Left lobe of liver (tissue), 2 donors: ENCODE measurements around the gene BUD13. TPM values are rescaled to one million over a fixed set of nuclear protein-coding genes. Genes with fewer than 3 reads are reported as not detected.

Experiments used
- ATAC-seq: fragments of 200-7000 bp; cut with Tn5 transposase; one replicate; pipeline ENCODE4 v1.9.1; 2020; ENCODE audit warnings: mild to moderate bottlenecking, moderate library complexity
- DNase-seq: peaks from one replicate; pipeline ENCODE4 v3.0.0-alpha.2; 2020; ENCODE audit warnings: low spot score
- total RNA-seq: library from RNA; stranded (reverse); gene quantifications from one replicate; pipeline ENCODE4 v1.2.1, GENCODE V29; 2021
- donor health status: DM: no; HTN: no; CAD: no; lungs with moderate emphysema.
- donor health status: DM: no; HTN: yes; CAD: no.

BUD13 gene
- total RNA-seq, 1 donor from 2014 or later = 4.7 TPM

- DNase-seq (no peak), ATAC-seq (no peak)
Measured at GRCh38 chr11:116723511-116723910, 49.3 kb downstream of the BUD13 start.

DNA sequence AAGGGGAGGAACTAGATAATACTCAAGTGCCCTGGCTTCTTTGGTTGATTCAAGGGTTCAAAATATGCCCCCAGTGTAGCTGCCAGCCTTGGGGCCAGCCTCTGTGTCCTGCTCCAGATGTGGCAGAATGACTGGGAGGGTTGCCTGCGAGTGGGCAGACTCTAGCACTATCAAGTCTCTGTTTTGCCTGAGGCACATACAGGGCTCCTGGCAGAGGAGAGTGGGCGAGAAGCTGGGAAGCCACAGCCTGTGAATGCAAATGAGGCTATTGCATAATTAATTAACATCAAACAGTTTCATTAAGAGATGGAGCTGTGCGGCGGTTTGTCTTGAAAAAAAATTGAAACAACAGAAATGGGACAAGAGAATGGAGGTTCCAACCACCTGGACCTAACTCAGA lies 50.8 kb downstream of the BUD13 start:
- DNase-seq (no peak), ATAC-seq (no peak)

GRCh38 chr11:116720895-116721294 lies 51.9 kb downstream of the BUD13 start:
- DNase-seq (no peak), ATAC-seq (no peak)

- ATAC-seq (no peak), DNase-seq (no peak)
Measured at GRCh38 chr11:116718955-116719501, 53.8 kb downstream of the BUD13 start.

DNA sequence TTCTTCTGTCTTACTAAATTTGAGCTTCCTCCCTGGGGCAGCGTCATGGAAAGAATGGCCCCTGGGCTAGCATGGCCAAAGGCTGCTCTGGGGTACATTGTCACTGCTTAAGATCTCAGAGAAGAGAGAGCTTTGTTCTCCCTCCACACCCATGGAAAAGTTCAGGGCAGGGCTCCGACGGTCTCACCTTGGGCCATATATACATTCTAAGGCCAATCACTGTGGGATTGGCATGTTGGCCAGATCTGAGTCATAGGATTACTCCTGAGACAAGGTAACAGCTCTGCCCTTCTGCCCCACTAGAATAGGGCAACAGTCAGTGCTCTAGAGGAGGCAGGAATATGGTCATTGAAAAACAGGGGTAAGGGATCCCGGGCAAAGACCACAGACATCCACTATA lies 56.2 kb downstream of the BUD13 start:
- no peak for ATAC-seq

GRCh38 chr11:116715383-116715782 lies 57.4 kb downstream of the BUD13 start:
- no peak for DNase-seq

More for the DNA sequence above, 56.2 kb downstream of the BUD13 start:
- no peak for DNase-seq

GRCh38 chr11:116714902-116715301 lies 57.9 kb downstream of the BUD13 start:
- ATAC-seq (no peak), DNase-seq (no peak)

More at GRCh38 chr11:116715383-116715782, 57.4 kb downstream of the BUD13 start:
- ATAC-seq = no peak

DNA sequence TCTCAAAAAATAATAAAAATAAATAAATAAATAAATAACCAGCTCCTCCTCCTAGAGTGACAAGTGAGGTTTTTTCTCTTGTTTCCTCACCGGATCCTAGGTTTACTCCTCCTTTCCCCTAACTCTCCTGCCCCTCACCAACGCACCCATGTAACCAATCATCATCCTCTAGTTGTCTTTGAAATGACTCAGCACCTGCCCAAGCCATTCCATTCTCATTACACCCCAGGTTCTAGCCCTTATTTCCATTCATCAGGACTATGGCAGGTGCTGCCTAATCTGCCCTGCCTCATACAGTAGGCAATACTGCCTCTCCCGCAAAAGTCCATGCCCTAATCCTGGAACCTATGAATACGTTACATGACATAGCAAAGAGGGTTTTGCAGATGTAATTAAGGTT lies 60.4 kb downstream of the BUD13 start:
- no peak for DNase-seq
- no peak for ATAC-seq

- DNase-seq (no peak), ATAC-seq (no peak)
Measured at GRCh38 chr11:116710762-116711161, 62.0 kb downstream of the BUD13 start.

- ATAC-seq = no peak
- no peak for DNase-seq
Measured at GRCh38 chr11:116710001-116710674, 62.6 kb downstream of the BUD13 start.

DNA sequence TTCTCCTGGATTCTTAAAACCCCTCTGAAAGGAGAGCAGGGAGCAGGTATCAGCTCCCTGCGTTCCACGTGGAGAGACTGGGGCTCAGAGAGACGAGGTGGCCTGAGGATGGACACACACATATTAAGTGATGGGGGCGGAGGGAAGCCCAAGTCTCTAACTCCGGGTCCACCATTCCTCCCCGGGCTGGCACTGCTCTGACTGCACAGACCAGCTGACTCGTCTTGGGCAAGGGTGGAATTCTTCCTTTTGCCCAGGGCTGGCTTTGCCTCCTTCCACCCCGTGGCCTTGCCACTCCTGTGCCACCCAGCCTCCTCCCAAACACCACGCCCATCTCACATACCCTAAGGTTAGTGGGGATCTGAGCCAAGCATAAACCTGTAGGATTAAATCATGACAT lies 65.0 kb downstream of the BUD13 start:
- DNase-seq = no peak
- peak; percentile 21 for ATAC-seq

- no peak for DNase-seq
Measured at GRCh38 chr11:116707161-116707629, 65.6 kb downstream of the BUD13 start.

DNA sequence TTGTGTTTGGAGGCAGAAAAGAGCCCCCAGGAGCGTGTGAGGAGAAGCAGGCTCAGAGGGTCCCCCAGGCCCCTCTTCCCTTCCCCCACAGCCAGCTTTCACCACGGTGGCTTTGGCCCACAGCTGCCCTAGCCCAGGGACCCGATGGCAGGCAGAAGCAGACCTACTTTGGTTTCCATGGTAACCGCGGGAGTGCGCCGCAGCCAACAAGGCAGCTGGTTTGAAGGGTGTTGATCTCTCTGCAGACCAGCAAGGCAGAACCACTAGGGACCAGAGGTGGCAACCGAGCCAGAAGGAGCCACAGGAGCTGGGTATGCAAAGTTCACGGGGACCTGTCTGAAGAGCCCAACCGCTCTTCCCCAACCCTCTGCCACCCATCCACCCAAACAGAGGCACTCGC lies 69.4 kb downstream of the BUD13 start:
- no peak for DNase-seq
- no peak for ATAC-seq

More at GRCh38 chr11:116707161-116707629, 65.6 kb downstream of the BUD13 start:
- ATAC-seq = peak; percentile 76

- no peak for ATAC-seq
- no peak for DNase-seq
Measured at GRCh38 chr11:116702772-116703385, 69.9 kb downstream of the BUD13 start.

GRCh38 chr11:116701876-116702275 lies 70.9 kb downstream of the BUD13 start:
- ATAC-seq (no peak), DNase-seq (no peak)

DNA sequence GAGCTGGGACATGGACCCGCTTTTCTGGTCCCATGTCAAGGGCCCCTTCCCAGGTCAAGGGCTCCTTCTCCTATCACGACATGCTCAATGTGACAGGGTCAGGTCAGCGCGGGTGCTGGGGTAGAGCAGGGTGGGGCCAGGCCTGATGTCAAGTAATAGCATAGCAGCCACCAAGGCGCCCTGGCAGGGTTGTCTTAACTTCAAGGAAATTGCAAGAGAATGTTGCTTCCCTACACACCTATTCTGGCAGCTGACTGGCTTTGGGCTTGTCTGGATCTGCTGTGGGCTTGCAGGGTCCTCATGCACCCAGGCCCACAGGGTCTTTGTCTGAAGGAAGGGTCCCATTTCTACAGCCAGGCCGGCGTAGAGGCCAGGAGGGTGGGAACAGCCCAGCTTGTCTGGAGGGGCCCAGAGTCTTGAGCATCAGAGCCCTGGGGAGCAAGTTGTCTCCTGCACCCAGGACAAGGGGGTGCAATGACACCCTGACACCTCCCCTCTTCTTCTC lies 71.4 kb downstream of the BUD13 start:
- ATAC-seq = no peak
- DNase-seq = no peak

DNA sequence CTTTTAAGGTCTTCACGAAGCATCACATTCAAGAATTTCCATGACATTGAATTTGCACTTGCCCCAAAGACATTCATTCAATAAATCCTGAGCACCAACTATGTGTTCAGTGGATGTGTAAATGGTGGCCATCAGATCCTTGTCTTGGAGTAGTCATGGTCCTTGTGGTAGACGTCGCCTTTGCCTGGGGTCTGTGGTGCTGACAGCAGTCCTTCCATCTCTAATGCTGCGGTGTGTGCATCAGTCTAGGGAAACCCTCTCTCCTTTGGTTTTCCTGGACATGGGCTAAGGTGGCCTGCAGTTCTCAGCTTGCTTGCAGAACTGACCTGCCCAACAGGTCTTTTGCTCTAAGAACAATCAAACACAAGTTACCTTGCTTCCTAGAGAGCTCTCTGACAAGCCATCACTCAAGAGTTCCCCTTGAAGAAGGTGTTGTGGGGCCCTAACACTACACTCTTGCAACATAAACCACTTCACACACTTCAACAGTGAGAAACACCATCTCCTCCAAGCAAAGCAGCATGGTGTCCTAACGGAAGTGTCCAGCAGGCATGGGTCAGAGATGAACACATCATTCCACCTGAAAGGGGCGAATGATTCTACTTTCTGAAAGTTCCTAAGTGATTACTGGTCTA lies 72.1 kb downstream of the BUD13 start:
- DNase-seq (no peak), ATAC-seq (no peak)
